OCI-LY3 (cell line): ENCODE results near the gene CTNNA3.

Source experiments
- H2AFZ ChIP-seq: fragments of 200-600, 300-600 bp; shearing (Covaris generic); 2 replicates; pipeline ENCODE4 v1.6.0; 2014; ENCODE audit warnings: antibody characterized with exemption, low read depth, low read length
- H3K27ac ChIP-seq: fragments of 200-600, 300-600 bp; sonication (generic); 2 replicates; pipeline ENCODE4 v1.5.1; 2014; ENCODE audit warnings: mild to moderate bottlenecking, low read length, moderate library complexity, mixed read lengths
- H3K27me3 ChIP-seq: fragments of 200-600, 300-600 bp; sonication (generic); 2 replicates; pipeline ENCODE4 v1.6.1; 2014; ENCODE audit warnings: low read depth, low read length, mixed read lengths
- H3K36me3 ChIP-seq: fragments of 200-600, 300-600 bp; sonication (generic); replicated peaks from 2 replicates; pipeline ENCODE3; 2014; ENCODE audit warnings: low read depth, low read length, mixed read lengths
- H3K4me1 ChIP-seq: fragments of 300-600, 200-600 bp; sonication (generic); 2 replicates; pipeline ENCODE4 v1.6.1; 2014; ENCODE audit warnings: low read length, mixed read lengths
- H3K4me2 ChIP-seq: fragments of 200-600, 300-600 bp; sonication (generic); 2 replicates; pipeline ENCODE4 v1.6.1; 2014; ENCODE audit warnings: low read length, mixed read lengths
- H3K4me3 ChIP-seq: fragments of 300-600, 200-600 bp; sonication (generic); 2 replicates; pipeline ENCODE4 v1.5.1; 2014; ENCODE audit warnings: antibody characterized with exemption, mild to moderate bottlenecking, low read length, moderate library complexity
- H3K79me2 ChIP-seq: fragments of 300-600, 200-600 bp; shearing (Covaris generic); 2 replicates; pipeline ENCODE4 v1.6.1; 2014; ENCODE audit warnings: mild to moderate bottlenecking, low read length, mixed read lengths
- H3K9ac ChIP-seq: fragments of 300-600, 200-600 bp; shearing (Covaris generic); 2 replicates; pipeline ENCODE4 v1.6.0; 2014; ENCODE audit warnings: mild to moderate bottlenecking, low read length, moderate library complexity
- H3K9me3 ChIP-seq: fragments of 200-600, 300-600 bp; shearing (Covaris generic); 2 replicates; pipeline ENCODE4 v1.6.1; 2014; ENCODE audit warnings: low read length, mixed read lengths; ENCODE audit not compliant: insufficient read depth
- H4K20me1 ChIP-seq: fragments of 200-600, 300-600 bp; sonication (generic); 2 replicates; pipeline ENCODE4 v1.6.1; 2016; ENCODE audit warnings: low read length, mixed read lengths; ENCODE audit not compliant: insufficient read depth
- CTCF ChIP-seq: fragments of 200-600, 300-600 bp; sonication (generic); IDR thresholded peaks from 2 replicates; pipeline ENCODE4 v1.5.1; 2014; ENCODE audit warnings: antibody characterized with exemption, low read length, low read depth
- EZH2phosphoT487 ChIP-seq: fragments of 200-600 bp; shearing (Covaris generic); IDR thresholded peaks from 2 replicates; pipeline ENCODE4 v1.6.1; 2018; ENCODE audit warnings: antibody characterized with exemption, mixed run types, low read depth

Gene CTNNA3

GRCh38 chr10:66353422-66353821 lies 1342.6 kb downstream of the CTNNA3 start:
- Histone ChIP-seq H2AFZ (no peak overlapping the region), H3K4me3 (no peak overlapping the region), H3K9ac (no peak overlapping the region), H4K20me1 (no peaks in the 10 kb centered on the region), H3K79me2 (no peaks in the 10 kb centered on the region), H3K9me3 (no peaks in the 10 kb centered on the region), H3K4me2 (no peak overlapping the region), H3K4me1 (no peaks in the 10 kb centered on the region), H3K36me3 (no peaks in the 10 kb centered on the region), H3K27ac (no peak overlapping the region), H3K27me3 (no peaks in the 10 kb centered on the region)
- TF ChIP-seq EZH2phosphoT487 (no peak), CTCF (no peak)

DNA sequence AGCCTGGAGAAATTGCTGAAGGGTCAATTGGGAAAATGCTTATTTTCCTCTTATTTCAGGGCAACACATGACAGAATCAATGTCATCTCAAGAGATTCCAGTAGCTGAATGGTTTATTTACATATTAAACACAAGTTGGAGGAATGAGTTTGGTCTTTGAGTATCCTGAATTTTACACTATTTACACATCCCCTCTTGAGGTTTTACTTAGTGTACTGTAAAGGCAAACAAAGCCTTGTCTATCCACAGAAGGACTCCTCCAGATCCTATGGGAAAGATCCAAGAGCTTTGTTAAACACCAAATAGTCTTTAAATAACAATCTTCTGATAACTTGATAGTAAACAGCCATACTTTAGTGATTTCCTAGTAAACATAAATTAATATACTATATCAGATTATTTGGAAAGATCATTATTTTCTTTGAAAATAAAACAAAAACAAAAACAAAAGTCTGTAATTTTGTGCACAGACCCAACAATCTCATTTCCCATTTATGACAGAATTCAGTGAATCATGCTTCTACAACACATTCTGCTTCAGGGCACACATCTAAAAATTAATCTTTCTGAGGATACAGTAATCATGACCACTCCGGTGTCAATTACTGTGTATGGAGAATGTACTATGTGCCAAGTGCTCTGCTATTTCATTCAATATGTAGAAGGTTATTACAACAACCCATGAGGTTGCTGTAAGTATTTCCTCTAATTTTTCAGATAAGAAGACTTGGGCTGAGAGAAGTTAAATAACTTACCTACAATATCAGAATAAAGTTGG lies 1345.2 kb downstream of the CTNNA3 start:
- Histone ChIP-seq H3K27me3 (no peaks in the 10 kb centered on the region), H3K9me3 (no peaks in the 10 kb centered on the region), H4K20me1 (no peaks in the 10 kb centered on the region), H2AFZ (no peak overlapping the region), H3K4me2 (no peak overlapping the region), H3K27ac (no peak overlapping the region), H3K79me2 (no peaks in the 10 kb centered on the region), H3K4me3 (no peak overlapping the region), H3K9ac (no peak overlapping the region), H3K36me3 (no peaks in the 10 kb centered on the region), H3K4me1 (no peaks in the 10 kb centered on the region)
- TF ChIP-seq EZH2phosphoT487 (no peak), CTCF (no peak)

GRCh38 chr10:66349726-66350125 lies 1346.3 kb downstream of the CTNNA3 start:
- Histone ChIP-seq H3K4me1 (no peaks in the 10 kb centered on the region), H2AFZ (no peak overlapping the region), H3K4me3 (no peak overlapping the region), H3K9me3 (no peaks in the 10 kb centered on the region), H3K4me2 (no peak overlapping the region), H4K20me1 (no peaks in the 10 kb centered on the region), H3K27ac (no peak overlapping the region), H3K79me2 (no peaks in the 10 kb centered on the region), H3K27me3 (no peaks in the 10 kb centered on the region), H3K9ac (no peak overlapping the region), H3K36me3 (no peaks in the 10 kb centered on the region)
- no peak for TF ChIP-seq EZH2phosphoT487
- no peak for TF ChIP-seq CTCF

GRCh38 chr10:66349076-66349475 lies 1346.9 kb downstream of the CTNNA3 start:
- H3K27ac ChIP-seq = no peak overlapping the region
- no peak overlapping the region for H3K4me3 ChIP-seq
- H3K9ac ChIP-seq = no peak overlapping the region
- TF ChIP-seq CTCF = no peak
- no peak for TF ChIP-seq EZH2phosphoT487
- no peaks in the 10 kb centered on the region for H3K79me2 ChIP-seq
- H3K27me3 ChIP-seq = no peaks in the 10 kb centered on the region
- no peaks in the 10 kb centered on the region for H3K4me1 ChIP-seq
- no peak overlapping the region for H2AFZ ChIP-seq
- H4K20me1 ChIP-seq = no peaks in the 10 kb centered on the region
- H3K36me3 ChIP-seq = no peaks in the 10 kb centered on the region
- no peak overlapping the region for H3K4me2 ChIP-seq
- no peaks in the 10 kb centered on the region for H3K9me3 ChIP-seq
